PC-3 (cell line): ENCODE data around the gene SLC36A3. TPM values are rescaled to one million over a fixed set of nuclear protein-coding genes. Genes with fewer than 3 reads are reported as not detected.

ENCODE experiments used
- ATAC-seq: fragments of 200-7000 bp; cut with Tn5 transposase; 2 replicates; pipeline ENCODE4 v1.9.1; 2020; ENCODE audit warnings: mild to moderate bottlenecking, moderate library complexity
- Bru-seq: library from RNA; stranded (reverse); fragments of 400-500 nt; gene quantifications from one replicate; lab custom pipeline; 2021; lab: Mats Ljungman, UMichigan
- BruChase-seq, 2 experiments: library from RNA; stranded (reverse); fragments of 400-500 nt; gene quantifications; one replicate each; lab custom pipeline; 2021; lab: Mats Ljungman, UMichigan
- BruUV-seq: library from RNA; stranded (reverse); fragments of 400-500 nt; replicated peaks from 2 replicates; lab custom pipeline; 2021; lab: Mats Ljungman, UMichigan
- CTCF ChIA-PET: fragments of 300-600 bp; sonication (Branson Sonifier 250); formaldehyde crosslinking; loops from one replicate; lab custom pipeline; 2022; ENCODE audit warnings: antibody characterized with exemption; lab: Charles Lee
- POLR2A ChIA-PET: fragments of 300-600 bp; sonication (Branson Sonifier 250); formaldehyde crosslinking; loops from one replicate; lab custom pipeline; 2022; ENCODE audit warnings: antibody characterized with exemption; ENCODE audit not compliant: unreplicated experiment; lab: Charles Lee
- DNase-seq: peaks from one replicate; pipeline ENCODE4 v3.0.0-alpha.2; 2015
- H2AFZ ChIP-seq: fragments of 300-600 bp; sonication (generic); 2 replicates; pipeline ENCODE4 v1.6.0; 2016; ENCODE audit warnings: antibody characterized with exemption, low read length
- H3F3A ChIP-seq: fragments of 300-600 bp; sonication (generic); one replicate; pipeline ENCODE4 v1.6.0; 2017; ENCODE audit warnings: antibody characterized with exemption, low read length, control low read depth, mild to moderate bottlenecking; ENCODE audit not compliant: unreplicated experiment
- H3K27ac ChIP-seq: fragments of 300-600 bp; sonication (generic); 2 replicates; pipeline ENCODE4 v1.5.1; 2016; ENCODE audit warnings: mild to moderate bottlenecking, low read length
- H3K27me3 ChIP-seq: fragments of 300-600 bp; sonication (generic); 2 replicates; pipeline ENCODE4 v1.6.1; 2016; ENCODE audit warnings: low read length, mixed read lengths
- H3K36me3 ChIP-seq: fragments of 300-600 bp; sonication (generic); 2 replicates; pipeline ENCODE4 v1.6.1; 2016; ENCODE audit warnings: low read depth, mixed run types, low read length, mixed read lengths
- H3K4me1 ChIP-seq: fragments of 300-600 bp; sonication (generic); 2 replicates; pipeline ENCODE4 v1.5.1; 2016; ENCODE audit warnings: low read length; ENCODE audit not compliant: insufficient read depth
- H3K4me2 ChIP-seq: fragments of 300-600 bp; sonication (generic); 2 replicates; pipeline ENCODE4 v1.6.0; 2016; ENCODE audit warnings: low read length
- H3K4me3 ChIP-seq: fragments of 300-600 bp; sonication (generic); 2 replicates; pipeline ENCODE4 v1.5.1; 2016; ENCODE audit warnings: mild to moderate bottlenecking, low read length, mixed read lengths
- H3K79me2 ChIP-seq: fragments of 300-600 bp; sonication (generic); 2 replicates; pipeline ENCODE4 v1.6.1; 2017; ENCODE audit warnings: low read length, mixed read lengths
- H3K9ac ChIP-seq: fragments of 300-600 bp; sonication (generic); 2 replicates; pipeline ENCODE4 v1.6.0; 2016; ENCODE audit warnings: mild to moderate bottlenecking, low read length
- H3K9me2 ChIP-seq: fragments of 300-600 bp; sonication (generic); replicated peaks from 2 replicates; pipeline ENCODE4 v1.6.1; 2016; ENCODE audit warnings: mixed run types, low read length, mixed read lengths
- H3K9me3 ChIP-seq: fragments of 300-600 bp; sonication (generic); 2 replicates; pipeline ENCODE4 v1.6.1; 2016; ENCODE audit warnings: low read length, mixed read lengths
- H4K20me1 ChIP-seq: fragments of 300-600 bp; sonication (generic); 2 replicates; pipeline ENCODE4 v1.6.1; 2016; ENCODE audit warnings: low read length, mixed read lengths
- CTCF ChIP-seq: fragments of 300-600 bp; sonication (generic); conservative IDR thresholded peaks from 2 replicates; pipeline ENCODE4 v1.5.1; 2017; ENCODE audit warnings: antibody characterized with exemption, low read depth, mild to moderate bottlenecking, low read length
- EZH2 ChIP-seq: fragments of 300-600 bp; sonication (generic); IDR thresholded peaks from one replicate; pipeline ENCODE4 v1.6.1; 2017; ENCODE audit warnings: antibody characterized with exemption, mild to moderate bottlenecking, low read length; ENCODE audit not compliant: unreplicated experiment
- EZH2phosphoT487 ChIP-seq: fragments of 300-600 bp; sonication (generic); IDR thresholded peaks from 2 replicates; pipeline ENCODE4 v1.6.1; 2018; ENCODE audit warnings: mild to moderate bottlenecking, antibody characterized with exemption, low read length, borderline replicate concordance
- intact Hi-C: fragments of 100-400 bp; cut with micrococcal nuclease; formaldehyde crosslinking; loops from 2 replicates; pipeline ENCODE4 v1.9.0; 2023
- long read RNA-seq: library from polyadenylated mRNA; unstranded; transcript quantifications from one replicate; pipeline ENCODE4 v2.0.0, GENCODE V29; 2021; ENCODE audit not compliant: unreplicated experiment
- total RNA-seq: library from RNA; depleted of rRNA; stranded (reverse); fragments of >200 nt; gene quantifications from 2 replicates; pipeline ENCODE4 v1.2.3, GENCODE V29; 2014; rRNA removed

The SLC36A3 gene
- total RNA-seq = not detected in 2 replicates
- percentile 8 among the genes with signal in this experiment for Bru-seq, nascent RNA
- BruChase-seq, experiment 1, labeled RNA remaining after a 6-hour chase = not detected
- not detected for BruChase-seq, experiment 2, labeled RNA remaining after a 2-hour chase
- long read RNA-seq = 0 reads

GRCh38 chr5:151303666-151304065 lies at the start of gene SLC36A3:
Gene SLC36A3 (minus strand): TSS chr5:151303766. CDS start chr5:151303354, 412 bp downstream.
- no TSS peak for BruUV-seq
- no peaks in the 10 kb centered on the region for H3K9me3 ChIP-seq
- intact Hi-C loops = no loop called here
- H3F3A ChIP-seq = no peaks in the 10 kb centered on the region
- H3K9ac ChIP-seq = no peak within 1 kb of the TSS
- no peaks in the 10 kb centered on the region for H4K20me1 ChIP-seq
- H3K79me2 ChIP-seq = no peaks in the 10 kb centered on the region
- no peaks in the 10 kb centered on the region for H3K9me2 ChIP-seq
- no peak within 1 kb of the TSS for H3K27ac ChIP-seq
- ChIA-PET CTCF (no interaction called here), POLR2A (no interaction called here)
- no peak within 1 kb of the TSS for H3K4me2 ChIP-seq
- H3K27me3 ChIP-seq = no peaks in the 10 kb centered on the region
- no peaks in the 10 kb centered on the region for H3K4me1 ChIP-seq
- H3K4me3 ChIP-seq = no peak within 1 kb of the TSS
- DNase-seq (no peak), ATAC-seq (no peak)
- H2AFZ ChIP-seq = no peak within 1 kb of the TSS
- H3K36me3 ChIP-seq = no peaks in the 10 kb centered on the region
- TF ChIP-seq EZH2 (no peak), CTCF (no peak), EZH2phosphoT487 (no peak)

GRCh38 chr5:151351671-151352070 lies 48.1 kb upstream of the SLC36A3 start:
- BruUV-seq = no TSS peak
- peaks cover 9% of the 10 kb centered on the region for H3K4me1 ChIP-seq
- intact Hi-C loops = no loop called here
- DNase-seq (no peak), ATAC-seq (no peak)
- no peak overlapping the region for H3K9ac ChIP-seq
- ChIA-PET CTCF (no interaction called here), POLR2A (interaction anchor here (0.7 kb wide), 1 partner anchor 323 kb away, joined by 3 read pairs; no protein-coding TSS in a partner anchor)
- no peaks in the 10 kb centered on the region for H4K20me1 ChIP-seq
- H3K79me2 ChIP-seq = no peaks in the 10 kb centered on the region
- H3K36me3 ChIP-seq = no peaks in the 10 kb centered on the region
- no peak overlapping the region for H3K27ac ChIP-seq
- H3K4me3 ChIP-seq = no peak overlapping the region
- no peak for TF ChIP-seq EZH2phosphoT487
- H3K9me2 ChIP-seq = no peaks in the 10 kb centered on the region
- H3K4me2 ChIP-seq = no peak overlapping the region
- H3F3A ChIP-seq = no peaks in the 10 kb centered on the region
- no peaks in the 10 kb centered on the region for H3K27me3 ChIP-seq
- H3K9me3 ChIP-seq = no peaks in the 10 kb centered on the region
- no peak overlapping the region for H2AFZ ChIP-seq

GRCh38 chr5:151348789-151349188 lies 45.2 kb upstream of the SLC36A3 start:
- POLR2A ChIA-PET = no interaction called here

More at GRCh38 chr5:151348789-151349188, 45.2 kb upstream of the SLC36A3 start:
- no peaks in the 10 kb centered on the region for H4K20me1 ChIP-seq
- intact Hi-C loops = no loop called here
- TF ChIP-seq EZH2phosphoT487 (no peak), EZH2 (no peak), CTCF (no peak)
- no peak for DNase-seq
- H3K27ac ChIP-seq = no peak overlapping the region
- no peak overlapping the region for H3K9ac ChIP-seq
- no peaks in the 10 kb centered on the region for H3K9me2 ChIP-seq
- no peak overlapping the region for H3K4me3 ChIP-seq
- CTCF ChIA-PET = interaction anchor here (0.6 kb wide), 1 partner anchor 14 kb away, joined by 3 read pairs; no protein-coding TSS in a partner anchor
- H3K79me2 ChIP-seq = no peaks in the 10 kb centered on the region
- ATAC-seq = no peak
- H3K27me3 ChIP-seq = peaks cover 14% of the 10 kb centered on the region; the same call in 1 of the 2 replicates
- peaks cover 9% of the 10 kb centered on the region for H3K4me1 ChIP-seq
- H2AFZ ChIP-seq = no peak overlapping the region
- H3K4me2 ChIP-seq = no peak overlapping the region
- H3K9me3 ChIP-seq = no peaks in the 10 kb centered on the region
- no TSS peak for BruUV-seq
- no peaks in the 10 kb centered on the region for H3K36me3 ChIP-seq
- no peaks in the 10 kb centered on the region for H3F3A ChIP-seq
